CD14-positive monocyte (primary cell): ENCODE data around the gene WDR35. TPM values are rescaled to one million over a fixed set of nuclear protein-coding genes. Genes with fewer than 3 reads are reported as not detected.

Experiments
- DNase-seq, 3 donors: peaks; one replicate each; pipeline ENCODE4 v3.0.0-alpha.2; 2011 to 2022
- H2AFZ ChIP-seq: 2 replicates; pipeline ENCODE4 v1.6.0; 2012; ENCODE audit warnings: mild to moderate bottlenecking, low read depth, low read length, inconsistent platforms; ENCODE audit not compliant: insufficient read depth, poor library complexity, severe bottlenecking
- H3K27ac ChIP-seq, 2 donors: 1 replicate in 1 of 2; 2 replicates in 1 of 2; pipeline ENCODE4 v1.5.1; 2012 to 2013; ENCODE audit warnings: low read length in 2 of 2, control low read depth in 1 of 2, inconsistent platforms in 1 of 2, low read depth in 1 of 2, mild to moderate bottlenecking in 1 of 2
- H3K27me3 ChIP-seq, 2 donors: one replicate each; pipeline versions ENCODE4 v1.6.0 to v1.6.1; 2011 to 2013; ENCODE audit warnings: low read length in 2 of 2; ENCODE audit not compliant: control insufficient read depth in 2 of 2, insufficient read depth in 2 of 2
- H3K36me3 ChIP-seq, 2 donors: replicated peaks in 1 of 2; 1 replicate in 1 of 2; 2 replicates in 1 of 2; pipeline versions ENCODE4 v1.5.1 to v1.6.1; 2012 to 2013; ENCODE audit warnings: low read length in 2 of 2, control low read depth in 1 of 2, inconsistent platforms in 1 of 2, mild to moderate bottlenecking in 1 of 2; ENCODE audit not compliant: insufficient read depth in 2 of 2, control insufficient read depth in 1 of 2
- H3K4me1 ChIP-seq, 2 donors: 1 replicate in 1 of 2; 2 replicates in 1 of 2; pipeline versions ENCODE4 v1.5.1 to v1.6.1; 2012 to 2013; ENCODE audit warnings: low read length in 2 of 2, control low read depth in 1 of 2, inconsistent platforms in 1 of 2, mild to moderate bottlenecking in 1 of 2, moderate library complexity in 1 of 2; ENCODE audit not compliant: insufficient read depth in 2 of 2, control insufficient read depth in 1 of 2
- H3K4me2 ChIP-seq: replicated peaks from 2 replicates; pipeline ENCODE3; 2012; ENCODE audit warnings: low read length, moderate library complexity, mild to moderate bottlenecking; ENCODE audit not compliant: poor library complexity, severe bottlenecking; ENCODE audit errors: extremely low read depth
- H3K4me3 ChIP-seq, 3 experiments: fragments of 200-600 bp in 1 of 3; sonication (generic) in 1 of 3; replicated peaks in 1 of 3; 1 replicate in 2 of 3; 2 replicates in 1 of 3; pipeline ENCODE4 v1.5.1; 2011 to 2013; ENCODE audit warnings: low read length in 3 of 3, mild to moderate bottlenecking in 3 of 3, control low read depth in 2 of 3, low read depth in 2 of 3, inconsistent platforms in 1 of 3, moderate library complexity in 1 of 3
- H3K79me2 ChIP-seq: 2 replicates; pipeline ENCODE4 v1.6.0; 2012; ENCODE audit warnings: mild to moderate bottlenecking, control low read depth, inconsistent platforms, low read length, moderate library complexity; ENCODE audit not compliant: insufficient read depth
- H3K9ac ChIP-seq: 2 replicates; pipeline ENCODE4 v1.6.0; 2017; ENCODE audit warnings: low read length, mild to moderate bottlenecking; ENCODE audit not compliant: insufficient read depth, poor library complexity, severe bottlenecking
- H3K9me3 ChIP-seq, 2 donors: replicated peaks in 1 of 2; 1 replicate in 1 of 2; 2 replicates in 1 of 2; pipeline versions ENCODE4 v1.5.1 to v1.6.1; 2012 to 2013; ENCODE audit warnings: low read length in 2 of 2, control low read depth in 1 of 2; ENCODE audit not compliant: control insufficient read depth in 1 of 2, insufficient read depth in 1 of 2
- H4K20me1 ChIP-seq: 2 replicates; pipeline ENCODE4 v1.6.0; 2012; ENCODE audit warnings: mild to moderate bottlenecking, low read length, control low read depth, moderate library complexity; ENCODE audit not compliant: insufficient read depth
- H3K27ac Mint-ChIP-seq, 7 donors: one replicate each; pipeline ENCODE4 v1.8.0; 2020; ENCODE audit warnings: mild to moderate bottlenecking in 7 of 7, mixed read lengths in 7 of 7, moderate library complexity in 6 of 7, inconsistent platforms in 2 of 7
- H3K27me3 Mint-ChIP-seq, 3 donors: one replicate each; pipeline ENCODE4 v1.8.0; 2021 to 2022; ENCODE audit warnings: low read depth in 3 of 3, mild to moderate bottlenecking in 3 of 3, mixed read lengths in 3 of 3, moderate library complexity in 3 of 3, inconsistent platforms in 1 of 3
- H3K36me3 Mint-ChIP-seq, 2 donors: one replicate each; pipeline ENCODE4 v1.8.0; 2020; ENCODE audit warnings: mixed read lengths in 2 of 2, inconsistent platforms in 1 of 2, mild to moderate bottlenecking in 1 of 2
- H3K4me1 Mint-ChIP-seq: one replicate; pipeline ENCODE4 v1.8.0; 2020; ENCODE audit warnings: mild to moderate bottlenecking, mixed read lengths
- H3K4me3 Mint-ChIP-seq, 2 donors: one replicate each; pipeline ENCODE4 v1.8.0; 2020; ENCODE audit warnings: mild to moderate bottlenecking in 2 of 2, mixed read lengths in 2 of 2, moderate library complexity in 1 of 2
- H3K9me3 Mint-ChIP-seq, 7 donors: one replicate each; pipeline ENCODE4 v1.8.0; 2020 to 2022; ENCODE audit warnings: mixed read lengths in 7 of 7, mild to moderate bottlenecking in 6 of 7, moderate library complexity in 6 of 7, inconsistent platforms in 2 of 7
- CTCF ChIP-seq: fragments of 200-600 bp; IDR thresholded peaks from one replicate; pipeline ENCODE4 v1.8.0; 2022; ENCODE audit warnings: antibody characterized with exemption, mild to moderate bottlenecking
- WGBS: methylation state at CpG from one replicate; pipeline ENCODE4 v1.1.5; 2013; ENCODE audit warnings: missing lambda C conversion rate; ENCODE audit not compliant: insufficient coverage; 5-methylcytosine and 5-hydroxymethylcytosine counted together
- intact Hi-C, 2 donors: fragments of 100-400 bp; cut with micrococcal nuclease; formaldehyde crosslinking; loops; one replicate each; pipeline versions ENCODE4 v1.15.0 to v1.15.1; 2023
- polyA plus RNA-seq, 3 donors: library from polyadenylated mRNA; depleted of rRNA in 1 of 3; unstranded in 2 of 3; stranded (reverse) in 1 of 3; fragments of 300-500 nt in 2 of 3; fragments of >200 nt in 1 of 3; fragmentation: Illumina TruSeq in 2 of 3; gene quantifications; 1 replicate in 2 of 3; 2 replicates in 1 of 3; pipeline ENCODE4 v1.2.3, GENCODE V29; 2012 to 2021

Gene WDR35
- polyA plus RNA-seq, 3 donors = 0.28 to 1.0 (median 0.67) TPM

DNA sequence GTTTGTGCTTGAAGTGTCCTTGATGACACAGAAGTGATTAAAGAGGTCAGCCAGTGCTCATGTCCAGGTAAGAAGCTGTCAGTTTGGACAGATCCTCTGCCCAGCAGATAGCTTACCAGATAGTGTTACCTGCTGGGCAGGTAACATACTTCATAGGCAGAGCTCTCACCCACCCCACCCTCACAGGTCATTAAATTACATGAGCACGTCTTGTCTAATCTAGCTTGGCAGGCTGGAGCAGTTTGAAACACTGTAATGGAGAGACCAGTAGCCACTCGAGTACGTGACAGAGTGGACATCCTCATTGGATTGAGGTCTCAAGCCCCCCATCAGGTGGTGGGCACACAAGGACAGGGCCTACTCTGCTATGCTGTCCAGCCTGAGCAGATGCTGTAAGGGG is 115.2 kb downstream of the WDR35 start:
- Mint-ChIP-seq H3K36me3 (peaks cover 4 to 20% of the 10 kb centered on the region in 2 donors), H3K27ac (no peak overlapping the region), H3K4me1 (peaks cover 4% of the 10 kb centered on the region), H3K4me3 (no peak overlapping the region), H3K27me3 (peaks cover 2 to 4% (median 2%) of the 10 kb centered on the region in 3 donors), H3K9me3 (peaks cover 0 to 14% (median 0%) of the 10 kb centered on the region in 7 donors)
- Histone ChIP-seq H3K9ac (no peak overlapping the region), H2AFZ (no peak overlapping the region), H3K79me2 (no peaks in the 10 kb centered on the region), H3K4me3 (no peak overlapping the region), H3K27me3 (no peaks in the 10 kb centered on the region), H3K27ac (no peak overlapping the region), H3K36me3 (peaks cover 0 to 3% of the 10 kb centered on the region in 2 donors), H4K20me1 (no peaks in the 10 kb centered on the region), H3K9me3 (no peaks in the 10 kb centered on the region), H3K4me1 (no peaks in the 10 kb centered on the region), H3K4me2 (no peak overlapping the region)
- TF ChIP-seq CTCF = no peak
- intact Hi-C loops = no loop called here
- 96% methylated on average over 3 of the region's 3 CpGs for WGBS
- DNase-seq = no peak

DNA sequence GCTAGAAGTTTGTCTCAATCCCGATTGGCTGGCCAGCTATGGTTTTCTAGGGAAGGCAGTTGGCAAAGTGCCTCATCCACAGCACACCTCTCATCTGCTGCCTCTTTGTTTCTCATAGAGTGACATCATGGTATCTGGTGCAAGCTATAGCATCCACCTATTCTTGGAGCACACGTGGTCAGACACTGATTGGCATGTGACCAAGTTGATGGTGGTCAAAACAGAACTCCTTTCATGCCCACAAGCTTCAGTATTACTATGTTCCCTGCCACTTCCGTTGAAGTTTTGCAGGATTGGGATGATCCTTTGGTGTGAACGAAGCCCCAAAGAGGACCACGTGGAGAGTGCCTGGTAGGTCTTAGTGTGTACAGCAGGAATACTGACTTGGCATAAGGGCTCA is 116.9 kb downstream of the WDR35 start:
- Histone ChIP-seq H3K4me2 (no peak overlapping the region), H3K4me3 (no peak overlapping the region), H4K20me1 (no peaks in the 10 kb centered on the region), H3K27me3 (no peaks in the 10 kb centered on the region), H3K9me3 (no peaks in the 10 kb centered on the region), H3K27ac (no peak overlapping the region), H2AFZ (no peak overlapping the region), H3K9ac (no peak overlapping the region), H3K4me1 (peaks cover 13 to 15% of the 10 kb centered on the region in 2 donors), H3K79me2 (no peaks in the 10 kb centered on the region), H3K36me3 (peaks cover 0 to 3% of the 10 kb centered on the region in 2 donors)
- no peak for DNase-seq
- Mint-ChIP-seq H3K36me3 (peaks cover 0 to 14% of the 10 kb centered on the region in 2 donors), H3K4me3 (no peak overlapping the region), H3K9me3 (peaks cover 0 to 8% (median 0%) of the 10 kb centered on the region in 7 donors), H3K27ac (no peak overlapping the region), H3K4me1 (peaks cover 18% of the 10 kb centered on the region), H3K27me3 (peaks cover 2 to 21% (median 5%) of the 10 kb centered on the region in 3 donors)
- WGBS = 90% methylated on average over 2 of the region's 5 CpGs
- TF ChIP-seq CTCF = no peak
- intact Hi-C loops = no loop called here
